ENCODE measurements around the gene RAB11FIP4. TPM values are rescaled to one million over a fixed set of nuclear protein-coding genes. Genes with fewer than 3 reads are reported as not detected.

The RAB11FIP4 gene
- total and polyA plus RNA-seq, 4 donors, result 1.5 to 16.0 (median 3.3) TPM

- peaks cover 4 to 20% (median 9%) of the 10 kb centered on the region in 4 donors for H3K4me1 ChIP-seq (ENCODE audit: control insufficient read depth in 4 of 4, insufficient read depth in 4 of 4, low read length in 3 of 4)
- no peak overlapping the region for H3K27ac ChIP-seq (ENCODE audit: low read depth in 1 of 2, low read length in 2 of 2)
- no peak for TF ChIP-seq YY1 (IDR thresholded peaks at IDR 0.05)
- TF ChIP-seq ZBTB33 (IDR thresholded peaks at IDR 0.05), result no peak
- TF ChIP-seq JUND (IDR thresholded peaks at IDR 0.05), result no peak
- no peak for TF ChIP-seq EGR1 (IDR thresholded peaks at IDR 0.05; ENCODE audit: low read depth in 2 of 2)
- TF ChIP-seq FOXA2 (IDR thresholded peaks at IDR 0.05), result no peak
- H3K27me3 ChIP-seq (ENCODE audit: control insufficient read depth in 4 of 4, insufficient read depth in 4 of 4, low read length in 3 of 4), result no peaks in the 10 kb centered on the region
- no peak overlapping the region for H3K9ac ChIP-seq (ENCODE audit: low read depth in 1 of 2, low read length in 2 of 2)
- no peaks in the 10 kb centered on the region for H3K9me3 ChIP-seq (ENCODE audit: control insufficient read depth in 4 of 4, low read length in 3 of 4)
- no peak for DNase-seq (ENCODE audit: low spot score)
- 95% methylated on average over 15 of the region's 15 CpGs for WGBS
- H3K4me3 ChIP-seq (ENCODE audit: low read depth in 1 of 3, low read length in 3 of 3), result no peak overlapping the region
- no peaks in the 10 kb centered on the region for H3K36me3 ChIP-seq (ENCODE audit: control insufficient read depth in 4 of 4, insufficient read depth in 3 of 4, low read depth in 1 of 4, low read length in 3 of 4)
These were observed 122.4 kb downstream of the RAB11FIP4 start for GRCh38 chr17:31513731-31514427.

- H3K9me3 ChIP-seq (ENCODE audit: control insufficient read depth in 4 of 4, low read length in 3 of 4), result no peaks in the 10 kb centered on the region
- WGBS, result 94% methylated on average over 8 of the region's 8 CpGs
- no peaks in the 10 kb centered on the region for H3K36me3 ChIP-seq (ENCODE audit: control insufficient read depth in 4 of 4, insufficient read depth in 3 of 4, low read depth in 1 of 4, low read length in 3 of 4)
- no peaks in the 10 kb centered on the region for H3K27me3 ChIP-seq (ENCODE audit: control insufficient read depth in 4 of 4, insufficient read depth in 4 of 4, low read length in 3 of 4)
- H3K4me3 ChIP-seq (ENCODE audit: low read depth in 1 of 3, low read length in 3 of 3), result no peak overlapping the region
- no peak for TF ChIP-seq RAD21 (IDR thresholded peaks at IDR 0.05)
- no peak for TF ChIP-seq ZBTB33 (IDR thresholded peaks at IDR 0.05)
- no peak for TF ChIP-seq HNF4A (conservative IDR thresholded peaks at IDR 0.05)
- TF ChIP-seq NR2F2 (IDR thresholded peaks at IDR 0.05), result no peak
- no peak for TF ChIP-seq TAF1 (conservative IDR thresholded peaks at IDR 0.05)
- TF ChIP-seq CTCF (IDR thresholded peaks at IDR 0.05; ENCODE audit: low read depth, low read length, missing input control), result no peak
- no peak for TF ChIP-seq ATF3 (IDR thresholded peaks at IDR 0.05)
- TF ChIP-seq EGR1 (IDR thresholded peaks at IDR 0.05; ENCODE audit: low read depth in 2 of 2), result no peak
- TF ChIP-seq MAX (IDR thresholded peaks at IDR 0.05), result no peak
- TF ChIP-seq RXRA (IDR thresholded peaks at IDR 0.05), result no peak
- TF ChIP-seq FOXA2 (IDR thresholded peaks at IDR 0.05), result no peak
- no peak for TF ChIP-seq YY1 (IDR thresholded peaks at IDR 0.05)
- TF ChIP-seq REST (IDR thresholded peaks at IDR 0.05), result no peak
- TF ChIP-seq JUND (IDR thresholded peaks at IDR 0.05), result no peak
- TF ChIP-seq GABPA (IDR thresholded peaks at IDR 0.05 in 1 of 2, conservative IDR thresholded peaks at IDR 0.05 in 1 of 2), result no peak
- DNase-seq (ENCODE audit: low spot score), result no peak
- H3K4me1 ChIP-seq (ENCODE audit: control insufficient read depth in 4 of 4, insufficient read depth in 4 of 4, low read length in 3 of 4), result peaks cover 0 to 6% (median 1%) of the 10 kb centered on the region in 4 donors
- H3K27ac ChIP-seq (ENCODE audit: low read depth in 1 of 2, low read length in 2 of 2), result no peak overlapping the region
- H3K9ac ChIP-seq (ENCODE audit: low read depth in 1 of 2, low read length in 2 of 2), result no peak overlapping the region
These were observed 123.8 kb downstream of the RAB11FIP4 start for GRCh38 chr17:31515267-31515666.

Data from liver (tissue), 9 donors.